Loucy (cell line): ENCODE data around the gene PFAS.

Source experiments
- EZH2phosphoT487 ChIP-seq: fragments of 200-600 bp; IDR thresholded peaks from 2 replicates; pipeline ENCODE4 v1.6.1; 2018; ENCODE audit warnings: antibody characterized with exemption, mild to moderate bottlenecking, moderate library complexity, borderline replicate concordance
- TF ChIP-seq, protein P1 (sequence below): fragments of 200-600 bp; sonication (generic); conservative IDR thresholded peaks from 2 replicates; pipeline ENCODE4 v1.5.1; 2014; ENCODE audit warnings: mild to moderate bottlenecking, antibody characterized with exemption, low read length

DNA sequence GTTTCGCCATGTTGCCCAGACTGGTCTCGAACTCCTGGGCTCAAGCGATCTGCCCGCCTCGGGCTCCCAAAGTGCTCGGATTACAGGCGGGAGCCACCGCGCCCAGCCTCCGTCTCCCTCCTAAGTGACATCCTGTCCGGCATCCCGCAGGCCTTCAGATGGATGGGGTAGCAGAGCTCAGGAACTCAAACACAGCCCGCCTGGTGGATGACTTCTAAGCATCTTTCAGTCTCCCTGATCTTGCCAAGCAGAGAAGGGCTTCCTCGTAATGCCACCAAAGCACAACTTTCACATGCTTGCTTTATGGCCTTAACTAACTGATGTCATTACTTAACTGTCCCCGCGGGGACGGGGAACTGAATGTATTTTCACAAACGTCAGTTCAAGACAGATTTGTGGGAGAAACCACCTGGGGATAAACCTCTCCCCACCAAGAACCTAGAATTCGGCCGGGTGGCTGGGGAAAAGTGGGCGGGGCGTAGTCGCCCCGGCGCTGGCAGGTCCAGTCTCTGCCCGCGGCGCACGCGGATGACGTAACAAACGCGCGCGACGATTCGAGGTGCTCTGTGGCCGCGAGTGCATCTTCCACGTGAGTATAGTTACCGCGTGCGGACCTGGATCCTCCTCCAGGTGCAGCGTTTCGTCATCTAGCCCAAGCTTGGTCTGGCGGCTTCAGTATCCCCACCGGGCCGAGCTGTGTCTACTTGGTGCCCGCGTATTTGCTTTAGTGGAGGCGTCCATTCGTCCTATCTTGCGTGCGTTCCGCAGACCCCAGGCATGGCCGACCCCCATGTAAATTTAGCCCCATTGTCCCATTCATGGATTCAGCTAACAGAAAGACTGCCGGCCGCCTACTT lies at the start of gene PFAS:
- TF ChIP-seq, protein P1, sequence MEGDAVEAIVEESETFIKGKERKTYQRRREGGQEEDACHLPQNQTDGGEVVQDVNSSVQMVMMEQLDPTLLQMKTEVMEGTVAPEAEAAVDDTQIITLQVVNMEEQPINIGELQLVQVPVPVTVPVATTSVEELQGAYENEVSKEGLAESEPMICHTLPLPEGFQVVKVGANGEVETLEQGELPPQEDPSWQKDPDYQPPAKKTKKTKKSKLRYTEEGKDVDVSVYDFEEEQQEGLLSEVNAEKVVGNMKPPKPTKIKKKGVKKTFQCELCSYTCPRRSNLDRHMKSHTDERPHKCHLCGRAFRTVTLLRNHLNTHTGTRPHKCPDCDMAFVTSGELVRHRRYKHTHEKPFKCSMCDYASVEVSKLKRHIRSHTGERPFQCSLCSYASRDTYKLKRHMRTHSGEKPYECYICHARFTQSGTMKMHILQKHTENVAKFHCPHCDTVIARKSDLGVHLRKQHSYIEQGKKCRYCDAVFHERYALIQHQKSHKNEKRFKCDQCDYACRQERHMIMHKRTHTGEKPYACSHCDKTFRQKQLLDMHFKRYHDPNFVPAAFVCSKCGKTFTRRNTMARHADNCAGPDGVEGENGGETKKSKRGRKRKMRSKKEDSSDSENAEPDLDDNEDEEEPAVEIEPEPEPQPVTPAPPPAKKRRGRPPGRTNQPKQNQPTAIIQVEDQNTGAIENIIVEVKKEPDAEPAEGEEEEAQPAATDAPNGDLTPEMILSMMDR = no peak
- TF ChIP-seq EZH2phosphoT487 = no peak
